Neural cell (in vitro differentiated cells): ENCODE results near the gene GNG7. TPM values are rescaled to one million over a fixed set of nuclear protein-coding genes. Genes with fewer than 3 reads are reported as not detected.

Experiments used
- H2AFZ ChIP-seq: fragments of 200-600, 300-800 bp; sonication (generic), shearing (Covaris generic); 2 replicates; pipeline ENCODE4 v1.6.0; 2014; ENCODE audit warnings: low read depth, mild to moderate bottlenecking, antibody characterized with exemption, low read length, moderate library complexity
- H3F3A ChIP-seq: fragments of 200-600 bp; shearing (Covaris generic); 2 replicates; pipeline ENCODE4 v1.6.1; 2016; ENCODE audit warnings: mild to moderate bottlenecking, moderate library complexity, mixed read lengths, antibody characterized with exemption, low read length; ENCODE audit not compliant: insufficient read depth, poor library complexity, severe bottlenecking
- H3K27ac ChIP-seq: fragments of 200-600, 300-800 bp; sonication (generic), shearing (Covaris generic); 2 replicates; pipeline ENCODE4 v1.5.1; 2014; ENCODE audit warnings: mild to moderate bottlenecking, low read length, moderate library complexity
- H3K27me3 ChIP-seq: fragments of 300-800, 200-600 bp; sonication (generic), shearing (Covaris generic); 2 replicates; pipeline ENCODE4 v1.6.0; 2014; ENCODE audit warnings: mild to moderate bottlenecking, low read depth, low read length, moderate library complexity; ENCODE audit not compliant: insufficient read depth
- H3K36me3 ChIP-seq: fragments of 300-800, 200-600 bp; sonication (generic), shearing (Covaris generic); 2 replicates; pipeline ENCODE4 v1.5.1; 2014; ENCODE audit warnings: mild to moderate bottlenecking, antibody characterized with exemption, low read length, moderate library complexity; ENCODE audit not compliant: insufficient read depth
- H3K4me2 ChIP-seq: fragments of 300-800, 200-600 bp; sonication (generic), shearing (Covaris generic); 2 replicates; pipeline ENCODE4 v1.6.0; 2014; ENCODE audit warnings: mild to moderate bottlenecking, low read length
- H3K4me3 ChIP-seq: fragments of 300-800, 200-600 bp; sonication (generic), shearing (Covaris generic); 2 replicates; pipeline ENCODE4 v1.5.1; 2014; ENCODE audit warnings: mild to moderate bottlenecking, low read length, moderate library complexity
- H3K79me2 ChIP-seq: fragments of 200-600 bp; shearing (Covaris generic); replicated peaks from 2 replicates; pipeline ENCODE4 v1.6.0; 2014; ENCODE audit warnings: mild to moderate bottlenecking, low read length, moderate library complexity; ENCODE audit not compliant: insufficient read depth
- H3K9ac ChIP-seq: fragments of 300-800, 200-600 bp; sonication (generic), shearing (Covaris generic); 2 replicates; pipeline ENCODE4 v1.6.1; 2016; ENCODE audit warnings: mild to moderate bottlenecking, low read length, mixed read lengths
- H3K9me2 ChIP-seq: fragments of 200-600 bp; shearing (Covaris generic); 2 replicates; pipeline ENCODE4 v1.6.1; 2016; ENCODE audit warnings: mild to moderate bottlenecking, low read length, mixed read lengths; ENCODE audit not compliant: insufficient read depth
- H3K9me3 ChIP-seq: fragments of 200-600, 300-800 bp; sonication (generic), shearing (Covaris generic); 2 replicates; pipeline ENCODE4 v1.6.1; 2016; ENCODE audit warnings: mild to moderate bottlenecking, mixed run types, low read length, moderate library complexity, mixed read lengths
- H4K20me1 ChIP-seq: fragments of 200-600 bp; shearing (Covaris generic); 2 replicates; pipeline ENCODE4 v1.6.1; 2016; ENCODE audit warnings: mild to moderate bottlenecking, mixed run types; ENCODE audit not compliant: insufficient read depth
- EP300 ChIP-seq: fragments of 450-650 bp; conservative IDR thresholded peaks from 2 replicates; pipeline ENCODE4 v1.6.1; 2014; ENCODE audit warnings: antibody characterized with exemption, mild to moderate bottlenecking, moderate library complexity; ENCODE audit not compliant: poor library complexity, severe bottlenecking
- EZH2 ChIP-seq: fragments of 200-600, 300-800 bp; shearing (Covaris generic), sonication (generic); IDR thresholded peaks from 2 replicates; pipeline ENCODE4 v1.6.1; 2014; ENCODE audit warnings: antibody characterized with exemption, low read length, borderline replicate concordance, mild to moderate bottlenecking; ENCODE audit not compliant: insufficient read depth, poor library complexity, severe bottlenecking
- MXI1 ChIP-seq: fragments of 450-650 bp; conservative IDR thresholded peaks from 2 replicates; pipeline ENCODE4 v1.6.1; 2014; ENCODE audit warnings: antibody characterized with exemption, mild to moderate bottlenecking; ENCODE audit not compliant: poor library complexity, severe bottlenecking
- POLR2AphosphoS5 ChIP-seq: IDR thresholded peaks from 2 replicates; pipeline ENCODE4 v1.6.1; 2012
- RAD21 ChIP-seq: fragments of 450-650 bp; conservative IDR thresholded peaks from 2 replicates; pipeline ENCODE4 v1.6.1; 2014; ENCODE audit warnings: antibody characterized with exemption, mild to moderate bottlenecking, moderate library complexity
- SMC3 ChIP-seq: fragments of 450-650 bp; conservative IDR thresholded peaks from 2 replicates; pipeline ENCODE4 v1.6.1; 2014; ENCODE audit warnings: antibody characterized with exemption, mild to moderate bottlenecking, moderate library complexity; ENCODE audit not compliant: poor library complexity
- TAF1 ChIP-seq: IDR thresholded peaks from 2 replicates; pipeline ENCODE4 v1.6.1; 2012; ENCODE audit warnings: low read depth
- polyA plus RNA-seq: library from polyadenylated mRNA; depleted of rRNA; stranded (reverse); fragments of >200 nt; gene quantifications from 2 replicates; pipeline ENCODE4 v1.2.3, GENCODE V29; 2014
- TF ChIP-seq, protein P1 (sequence below): IDR thresholded peaks from 2 replicates; pipeline ENCODE4 v1.6.1; 2012; ENCODE audit warnings: borderline replicate concordance
- TF ChIP-seq, protein P2 (sequence below): fragments of 450-650 bp; IDR thresholded peaks from 2 replicates; pipeline ENCODE4 v1.5.1; 2014; ENCODE audit warnings: antibody characterized with exemption, mild to moderate bottlenecking, moderate library complexity; ENCODE audit not compliant: poor library complexity, severe bottlenecking

The GNG7 gene
- polyA plus RNA-seq, 1 donor from 2014 or later, result 3.0 TPM

DNA sequence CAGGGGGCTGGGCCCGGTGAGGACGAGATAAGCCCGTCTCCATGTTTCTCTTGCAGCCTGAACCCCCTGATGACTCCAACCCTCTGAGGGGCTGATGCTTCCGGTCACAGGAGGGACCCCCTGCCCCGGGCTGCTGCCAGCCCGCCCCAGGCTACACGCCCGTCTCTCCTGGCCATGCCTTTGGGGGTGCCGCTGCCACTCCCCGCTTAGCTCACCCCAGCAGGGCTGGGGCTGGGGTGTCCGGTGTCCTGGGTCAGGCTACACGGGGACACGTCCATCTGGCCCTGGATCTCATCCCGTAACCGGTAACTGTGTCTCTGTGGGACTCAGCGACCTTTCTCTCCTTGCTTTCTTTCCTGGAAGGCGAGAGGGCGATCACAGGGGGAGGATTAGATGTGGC, 185.8 kb downstream of the GNG7 start:
- Histone ChIP-seq H3K27ac (no peak overlapping the region), H3K79me2 (no peaks in the 10 kb centered on the region), H3K9ac (no peak overlapping the region), H3K27me3 (no peaks in the 10 kb centered on the region), H2AFZ (no peak overlapping the region), H4K20me1 (no peaks in the 10 kb centered on the region), H3K4me2 (no peak overlapping the region), H3K9me3 (no peaks in the 10 kb centered on the region), H3K4me3 (no peak overlapping the region), H3K36me3 (no peaks in the 10 kb centered on the region), H3K9me2 (no peaks in the 10 kb centered on the region), H3F3A (no peaks in the 10 kb centered on the region)
- TF ChIP-seq MXI1 (no peak), RAD21 (no peak), EZH2 (no peak), EP300 (no peak), SMC3 (no peak), POLR2AphosphoS5 (no peak), TAF1 (no peak)
- TF ChIP-seq, protein P1, sequence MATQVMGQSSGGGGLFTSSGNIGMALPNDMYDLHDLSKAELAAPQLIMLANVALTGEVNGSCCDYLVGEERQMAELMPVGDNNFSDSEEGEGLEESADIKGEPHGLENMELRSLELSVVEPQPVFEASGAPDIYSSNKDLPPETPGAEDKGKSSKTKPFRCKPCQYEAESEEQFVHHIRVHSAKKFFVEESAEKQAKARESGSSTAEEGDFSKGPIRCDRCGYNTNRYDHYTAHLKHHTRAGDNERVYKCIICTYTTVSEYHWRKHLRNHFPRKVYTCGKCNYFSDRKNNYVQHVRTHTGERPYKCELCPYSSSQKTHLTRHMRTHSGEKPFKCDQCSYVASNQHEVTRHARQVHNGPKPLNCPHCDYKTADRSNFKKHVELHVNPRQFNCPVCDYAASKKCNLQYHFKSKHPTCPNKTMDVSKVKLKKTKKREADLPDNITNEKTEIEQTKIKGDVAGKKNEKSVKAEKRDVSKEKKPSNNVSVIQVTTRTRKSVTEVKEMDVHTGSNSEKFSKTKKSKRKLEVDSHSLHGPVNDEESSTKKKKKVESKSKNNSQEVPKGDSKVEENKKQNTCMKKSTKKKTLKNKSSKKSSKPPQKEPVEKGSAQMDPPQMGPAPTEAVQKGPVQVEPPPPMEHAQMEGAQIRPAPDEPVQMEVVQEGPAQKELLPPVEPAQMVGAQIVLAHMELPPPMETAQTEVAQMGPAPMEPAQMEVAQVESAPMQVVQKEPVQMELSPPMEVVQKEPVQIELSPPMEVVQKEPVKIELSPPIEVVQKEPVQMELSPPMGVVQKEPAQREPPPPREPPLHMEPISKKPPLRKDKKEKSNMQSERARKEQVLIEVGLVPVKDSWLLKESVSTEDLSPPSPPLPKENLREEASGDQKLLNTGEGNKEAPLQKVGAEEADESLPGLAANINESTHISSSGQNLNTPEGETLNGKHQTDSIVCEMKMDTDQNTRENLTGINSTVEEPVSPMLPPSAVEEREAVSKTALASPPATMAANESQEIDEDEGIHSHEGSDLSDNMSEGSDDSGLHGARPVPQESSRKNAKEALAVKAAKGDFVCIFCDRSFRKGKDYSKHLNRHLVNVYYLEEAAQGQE, result no peak
- TF ChIP-seq, protein P2, sequence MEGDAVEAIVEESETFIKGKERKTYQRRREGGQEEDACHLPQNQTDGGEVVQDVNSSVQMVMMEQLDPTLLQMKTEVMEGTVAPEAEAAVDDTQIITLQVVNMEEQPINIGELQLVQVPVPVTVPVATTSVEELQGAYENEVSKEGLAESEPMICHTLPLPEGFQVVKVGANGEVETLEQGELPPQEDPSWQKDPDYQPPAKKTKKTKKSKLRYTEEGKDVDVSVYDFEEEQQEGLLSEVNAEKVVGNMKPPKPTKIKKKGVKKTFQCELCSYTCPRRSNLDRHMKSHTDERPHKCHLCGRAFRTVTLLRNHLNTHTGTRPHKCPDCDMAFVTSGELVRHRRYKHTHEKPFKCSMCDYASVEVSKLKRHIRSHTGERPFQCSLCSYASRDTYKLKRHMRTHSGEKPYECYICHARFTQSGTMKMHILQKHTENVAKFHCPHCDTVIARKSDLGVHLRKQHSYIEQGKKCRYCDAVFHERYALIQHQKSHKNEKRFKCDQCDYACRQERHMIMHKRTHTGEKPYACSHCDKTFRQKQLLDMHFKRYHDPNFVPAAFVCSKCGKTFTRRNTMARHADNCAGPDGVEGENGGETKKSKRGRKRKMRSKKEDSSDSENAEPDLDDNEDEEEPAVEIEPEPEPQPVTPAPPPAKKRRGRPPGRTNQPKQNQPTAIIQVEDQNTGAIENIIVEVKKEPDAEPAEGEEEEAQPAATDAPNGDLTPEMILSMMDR, result no peak

DNA sequence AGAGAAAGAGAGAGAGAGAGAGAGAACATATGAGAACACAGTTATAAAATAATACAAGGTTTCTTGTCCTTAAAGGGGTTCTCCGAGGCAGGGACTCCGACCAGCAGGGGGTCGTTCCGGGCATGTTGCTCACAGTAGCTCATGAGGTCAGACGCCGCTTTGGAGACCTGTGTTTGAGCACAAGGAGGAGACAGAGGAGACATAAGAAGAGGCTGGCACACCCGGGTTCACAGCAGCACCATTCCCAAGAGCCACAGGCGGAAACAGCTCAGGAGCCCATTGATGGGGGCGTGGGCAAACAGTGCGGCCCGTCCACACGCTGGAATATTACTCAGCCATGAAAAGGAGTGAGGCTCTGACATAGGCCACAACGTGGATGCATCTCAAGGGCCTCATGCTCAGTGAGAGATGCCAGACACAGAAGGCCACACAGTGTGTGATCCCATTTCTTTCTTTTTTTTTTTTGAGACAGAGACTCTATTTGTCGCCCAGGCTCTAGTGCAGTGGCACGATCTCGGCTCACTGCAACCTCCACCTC, 187.4 kb downstream of the GNG7 start:
- H3K9me3 ChIP-seq, result no peaks in the 10 kb centered on the region
- no peak overlapping the region for H3K27ac ChIP-seq
- H2AFZ ChIP-seq, result no peak overlapping the region
- TF ChIP-seq TAF1 (no peak), SMC3 (no peak), EZH2 (no peak), EP300 (no peak), RAD21 (no peak), MXI1 (no peak), POLR2AphosphoS5 (no peak)
- TF ChIP-seq, protein P1, result no peak
- TF ChIP-seq, protein P2, result no peak
- H3F3A ChIP-seq, result no peaks in the 10 kb centered on the region
- H3K4me3 ChIP-seq, result no peak overlapping the region
- H3K36me3 ChIP-seq, result no peaks in the 10 kb centered on the region
- H3K9me2 ChIP-seq, result no peaks in the 10 kb centered on the region
- no peaks in the 10 kb centered on the region for H3K27me3 ChIP-seq
- H3K79me2 ChIP-seq, result no peaks in the 10 kb centered on the region
- no peaks in the 10 kb centered on the region for H4K20me1 ChIP-seq
- H3K4me2 ChIP-seq, result no peak overlapping the region
- H3K9ac ChIP-seq, result no peak overlapping the region
